Left ventricle myocardium inferior (tissue), 1 donor: ENCODE measurements around the gene SQSTM1. TPM values are rescaled to one million over a fixed set of nuclear protein-coding genes. Genes with fewer than 3 reads are reported as not detected.
"Not testable (repeated sequence)": the region's sequence is repeated elsewhere in the genome, so short reads cannot be mapped to it uniquely, and the experiment has no call there.

ENCODE experiments used
- DNase-seq: peaks from one replicate; pipeline ENCODE4 v3.0.0-alpha.2; 2020
- H3K27ac ChIP-seq: fragments of 200-600 bp; replicated peaks from 2 replicates; pipeline ENCODE4 v1.8.0; 2021
- H3K27me3 ChIP-seq: fragments of 200-600 bp; 2 replicates; pipeline ENCODE4 v1.8.0; 2021; ENCODE audit warnings: low read depth
- H3K36me3 ChIP-seq: fragments of 200-600 bp; 2 replicates; pipeline ENCODE4 v1.8.0; 2021
- H3K4me1 ChIP-seq: fragments of 200-600 bp; 2 replicates; pipeline ENCODE4 v1.8.0; 2021
- H3K4me3 ChIP-seq: fragments of 200-600 bp; 2 replicates; pipeline ENCODE4 v1.8.0; 2021; ENCODE audit warnings: mild to moderate bottlenecking, moderate library complexity
- H3K9me3 ChIP-seq: fragments of 200-600 bp; replicated peaks from 2 replicates; pipeline ENCODE4 v1.8.0; 2021
- intact Hi-C: fragments of 100-400 bp; cut with micrococcal nuclease; formaldehyde crosslinking; loops from one replicate; pipeline ENCODE4 v1.11.0; 2022
- total RNA-seq: library from RNA; stranded (reverse); fragmentation: NEBNext Ultra II Directional; extraction: Animal tissue kit (Norgen Biotek cat#: 25700); gene quantifications from one replicate; pipeline ENCODE4 v1.2.1, GENCODE V29; 2021
- TF ChIP-seq, protein P1 (sequence below): fragments of 200-600 bp; IDR thresholded peaks from 2 replicates; pipeline ENCODE4 v1.8.0; 2021; ENCODE audit warnings: antibody characterized with exemption, mild to moderate bottlenecking, borderline replicate concordance
- donor health status: DM: no; HTN: yes; CAD: no; lungs with severe emphysema.

The SQSTM1 gene
- total RNA-seq, 1 donor from 2014 or later = 438 TPM

- Histone ChIP-seq H3K36me3 (peaks cover 52% of the 10 kb centered on the region), H3K27me3 (no peaks in the 10 kb centered on the region), H3K4me3 (no peak overlapping the region), H3K4me1 (peaks cover 36% of the 10 kb centered on the region), H3K27ac (peak overlapping the region; percentile 73), H3K9me3 (no peaks in the 10 kb centered on the region)
- intact Hi-C loops = no loop called here
- TF ChIP-seq, protein P1, sequence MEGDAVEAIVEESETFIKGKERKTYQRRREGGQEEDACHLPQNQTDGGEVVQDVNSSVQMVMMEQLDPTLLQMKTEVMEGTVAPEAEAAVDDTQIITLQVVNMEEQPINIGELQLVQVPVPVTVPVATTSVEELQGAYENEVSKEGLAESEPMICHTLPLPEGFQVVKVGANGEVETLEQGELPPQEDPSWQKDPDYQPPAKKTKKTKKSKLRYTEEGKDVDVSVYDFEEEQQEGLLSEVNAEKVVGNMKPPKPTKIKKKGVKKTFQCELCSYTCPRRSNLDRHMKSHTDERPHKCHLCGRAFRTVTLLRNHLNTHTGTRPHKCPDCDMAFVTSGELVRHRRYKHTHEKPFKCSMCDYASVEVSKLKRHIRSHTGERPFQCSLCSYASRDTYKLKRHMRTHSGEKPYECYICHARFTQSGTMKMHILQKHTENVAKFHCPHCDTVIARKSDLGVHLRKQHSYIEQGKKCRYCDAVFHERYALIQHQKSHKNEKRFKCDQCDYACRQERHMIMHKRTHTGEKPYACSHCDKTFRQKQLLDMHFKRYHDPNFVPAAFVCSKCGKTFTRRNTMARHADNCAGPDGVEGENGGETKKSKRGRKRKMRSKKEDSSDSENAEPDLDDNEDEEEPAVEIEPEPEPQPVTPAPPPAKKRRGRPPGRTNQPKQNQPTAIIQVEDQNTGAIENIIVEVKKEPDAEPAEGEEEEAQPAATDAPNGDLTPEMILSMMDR = no peak
- no peak for DNase-seq
Observed at GRCh38 chr5:179869101-179869500, 48.4 kb downstream of the SQSTM1 start.

GRCh38 chr5:179869641-179870402, 49.1 kb downstream of the SQSTM1 start:
- Histone ChIP-seq H3K27ac (peak overlapping the region; percentile 73), H3K4me3 (no peak overlapping the region), H3K9me3 (no peaks in the 10 kb centered on the region), H3K36me3 (peaks cover 52% of the 10 kb centered on the region), H3K4me1 (peaks cover 36% of the 10 kb centered on the region), H3K27me3 (no peaks in the 10 kb centered on the region)
- TF ChIP-seq, protein P1 = no peak
- intact Hi-C loops = no loop called here
- DNase-seq = no peak

DNA sequence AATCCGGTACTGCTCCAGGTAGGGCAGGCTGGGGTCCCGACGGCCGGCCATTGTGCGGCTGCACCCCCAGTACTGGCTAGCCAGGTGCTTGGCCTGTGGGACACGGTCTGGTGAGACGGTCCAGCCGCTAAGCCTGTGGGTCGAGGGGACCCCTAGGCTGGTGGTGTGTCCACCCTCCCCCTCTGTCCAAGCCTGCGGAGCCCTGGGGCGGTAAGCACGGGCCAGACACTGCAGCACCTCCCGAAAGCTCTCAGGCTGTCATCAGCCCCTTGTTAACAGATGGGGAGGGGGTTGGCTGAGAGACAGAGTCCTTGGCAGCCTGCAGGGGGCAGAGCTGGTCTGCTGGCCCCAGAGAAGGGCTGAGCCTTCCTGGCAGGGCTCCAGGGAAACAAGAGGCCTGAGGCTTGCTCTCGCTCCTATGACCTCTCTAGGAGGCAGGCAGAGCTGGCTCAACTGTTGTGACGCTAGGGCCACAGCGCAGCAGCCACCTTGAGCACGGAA, 49.7 kb downstream of the SQSTM1 start:
- peaks cover 36% of the 10 kb centered on the region for H3K4me1 ChIP-seq
- TF ChIP-seq, protein P1 = peak; percentile 73
- no peak overlapping the region for H3K4me3 ChIP-seq
- H3K9me3 ChIP-seq = no peaks in the 10 kb centered on the region
- peaks cover 52% of the 10 kb centered on the region for H3K36me3 ChIP-seq
- peak overlapping the region; percentile 73 for H3K27ac ChIP-seq
- H3K27me3 ChIP-seq = no peaks in the 10 kb centered on the region
- intact Hi-C loops = no loop called here
- DNase-seq = peak; percentile 76

- Histone ChIP-seq H3K27ac (peak overlapping the region; percentile 73), H3K9me3 (no peaks in the 10 kb centered on the region), H3K4me1 (peaks cover 36% of the 10 kb centered on the region), H3K36me3 (peaks cover 54% of the 10 kb centered on the region), H3K4me3 (no peak overlapping the region), H3K27me3 (no peaks in the 10 kb centered on the region)
- DNase-seq = no peak
- intact Hi-C loops = no loop called here
- TF ChIP-seq, protein P1 = no peak
Observed at GRCh38 chr5:179870952-179871351, 50.2 kb downstream of the SQSTM1 start.

DNA sequence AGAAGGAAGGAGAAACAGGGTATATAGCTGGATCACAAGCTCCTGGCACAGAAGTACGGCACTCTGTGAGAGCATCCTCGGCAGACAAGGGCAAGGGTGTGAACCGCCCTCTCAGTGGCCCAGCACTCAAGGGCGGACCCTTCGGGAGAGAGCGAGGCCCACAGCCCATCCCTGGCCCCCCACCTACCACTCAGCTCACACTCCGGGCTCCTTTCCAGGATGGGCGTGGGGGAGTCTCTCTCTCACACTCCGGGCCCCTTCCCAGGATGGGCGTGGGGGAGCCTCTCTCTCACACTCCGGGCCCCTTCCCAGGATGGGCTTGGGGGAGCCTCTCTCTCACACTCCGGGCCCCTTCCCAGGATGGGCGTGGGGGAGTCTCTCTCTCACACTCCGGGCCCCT, 50.8 kb downstream of the SQSTM1 start:
- intact Hi-C loops, DNase-seq: not testable (repeated sequence)
- peak overlapping the region; percentile 73 for H3K27ac ChIP-seq

More for the DNA sequence above, 50.8 kb downstream of the SQSTM1 start:
- Histone ChIP-seq H3K4me1 (peaks cover 36% of the 10 kb centered on the region), H3K36me3 (peaks cover 59% of the 10 kb centered on the region)
- not testable (repeated sequence) for H3K9me3 ChIP-seq, H3K4me3 ChIP-seq, H3K27me3 ChIP-seq
